ENCODE results near the gene TMEM132C. TPM values are rescaled to one million over a fixed set of nuclear protein-coding genes. Genes with fewer than 3 reads are reported as not detected.

Gene TMEM132C
- total RNA-seq, 6 experiments from 2014 or later, result not detected

- H3K9me3 Mint-ChIP-seq, result peaks cover 56% of the 10 kb centered on the region
- H3K4me1 Mint-ChIP-seq (ENCODE audit: low read depth), result no peaks in the 10 kb centered on the region
- DNase-seq, result no peak
- TF ChIP-seq CTCF (IDR thresholded peaks at IDR 0.05), result no peak
- peaks cover 4% of the 10 kb centered on the region; the same call in 1 of the 2 replicates for H3K27me3 Mint-ChIP-seq (ENCODE audit: insufficient read depth)
- no peak overlapping the region for H3K27ac Mint-ChIP-seq
- peaks cover 8% of the 10 kb centered on the region; the same call in 1 of the 2 replicates for H3K36me3 Mint-ChIP-seq (ENCODE audit: low read depth)
- H3K4me3 Mint-ChIP-seq, result no peak overlapping the region
Measured at GRCh38 chr12:128513831-128514230, 246.9 kb downstream of the TMEM132C start.

DNA sequence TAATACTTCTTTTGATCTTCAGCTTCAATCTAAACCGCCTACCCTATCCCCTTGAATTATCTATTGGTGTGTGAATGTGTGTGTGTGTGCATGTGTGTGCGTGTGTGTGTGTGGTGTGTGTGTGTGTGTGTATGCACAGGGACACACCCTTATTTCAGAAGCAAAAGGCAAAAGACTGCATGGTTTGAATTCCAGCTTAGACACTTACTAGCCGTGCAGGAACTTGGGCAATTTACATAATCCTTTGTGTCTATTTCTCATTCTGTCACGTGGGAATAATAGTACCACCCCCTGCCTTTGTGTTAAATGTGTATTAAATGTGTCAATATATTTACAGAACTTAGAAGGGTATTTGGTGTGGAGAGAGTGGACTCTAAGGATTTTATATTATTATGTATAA lies 251.7 kb downstream of the TMEM132C start:
- H3K4me3 Mint-ChIP-seq, result no peak overlapping the region
- DNase-seq, result no peak
- no peaks in the 10 kb centered on the region for H3K4me1 Mint-ChIP-seq (ENCODE audit: low read depth)
- TF ChIP-seq CTCF (IDR thresholded peaks at IDR 0.05), result no peak
- peaks cover 36% of the 10 kb centered on the region for H3K9me3 Mint-ChIP-seq
- H3K36me3 Mint-ChIP-seq (ENCODE audit: low read depth), result peaks cover 4% of the 10 kb centered on the region; the same call in 1 of the 2 replicates
- no peak overlapping the region for H3K27ac Mint-ChIP-seq
- H3K27me3 Mint-ChIP-seq (ENCODE audit: insufficient read depth), result no peaks in the 10 kb centered on the region

GRCh38 chr12:128519426-128519825 lies 252.5 kb downstream of the TMEM132C start:
- Mint-ChIP-seq H3K36me3 (ENCODE audit: low read depth) (peaks cover 4% of the 10 kb centered on the region; the same call in 1 of the 2 replicates), H3K4me1 (ENCODE audit: low read depth) (no peaks in the 10 kb centered on the region), H3K27ac (no peak overlapping the region), H3K9me3 (peaks cover 41% of the 10 kb centered on the region), H3K4me3 (no peak overlapping the region), H3K27me3 (ENCODE audit: insufficient read depth) (no peaks in the 10 kb centered on the region)
- no peak for TF ChIP-seq CTCF (IDR thresholded peaks at IDR 0.05)
- DNase-seq, result no peak

GRCh38 chr12:128521981-128522380 lies 255.0 kb downstream of the TMEM132C start:
- no peak for DNase-seq
- Mint-ChIP-seq H3K27ac (no peak overlapping the region), H3K27me3 (ENCODE audit: insufficient read depth) (no peaks in the 10 kb centered on the region; the same call in 1 of the 2 replicates), H3K4me1 (ENCODE audit: low read depth) (no peaks in the 10 kb centered on the region), H3K4me3 (no peak overlapping the region), H3K9me3 (peaks cover 51% of the 10 kb centered on the region), H3K36me3 (ENCODE audit: low read depth) (peaks cover 8% of the 10 kb centered on the region)
- no peak for TF ChIP-seq CTCF (IDR thresholded peaks at IDR 0.05)

DNA sequence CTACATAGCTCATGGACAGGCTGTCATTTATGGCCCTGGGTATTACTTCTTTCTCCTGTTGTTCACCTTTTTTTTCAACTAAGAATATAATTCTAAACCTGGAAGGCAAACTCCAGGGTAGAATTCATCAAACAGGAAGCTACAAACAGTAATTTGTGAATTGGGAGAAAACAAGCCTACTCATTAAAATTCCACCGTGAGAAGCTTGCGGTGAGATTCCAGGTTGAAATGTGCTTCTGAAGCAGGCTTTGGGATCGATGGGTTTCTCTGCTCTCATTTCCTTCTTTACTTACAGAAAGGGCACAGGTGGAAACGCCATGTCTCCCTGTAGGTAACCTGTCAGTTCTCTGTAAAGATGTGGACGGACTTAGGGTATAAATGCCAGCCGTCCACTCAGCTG lies 257.5 kb downstream of the TMEM132C start:
- Mint-ChIP-seq H3K36me3 (ENCODE audit: low read depth) (peaks cover 9% of the 10 kb centered on the region), H3K9me3 (peaks cover 63% of the 10 kb centered on the region), H3K27ac (no peak overlapping the region), H3K4me1 (ENCODE audit: low read depth) (no peaks in the 10 kb centered on the region), H3K4me3 (no peak overlapping the region), H3K27me3 (ENCODE audit: insufficient read depth) (no peaks in the 10 kb centered on the region; the same call in 1 of the 2 replicates)
- no peak for DNase-seq
- no peak for TF ChIP-seq CTCF (IDR thresholded peaks at IDR 0.05)

DNA sequence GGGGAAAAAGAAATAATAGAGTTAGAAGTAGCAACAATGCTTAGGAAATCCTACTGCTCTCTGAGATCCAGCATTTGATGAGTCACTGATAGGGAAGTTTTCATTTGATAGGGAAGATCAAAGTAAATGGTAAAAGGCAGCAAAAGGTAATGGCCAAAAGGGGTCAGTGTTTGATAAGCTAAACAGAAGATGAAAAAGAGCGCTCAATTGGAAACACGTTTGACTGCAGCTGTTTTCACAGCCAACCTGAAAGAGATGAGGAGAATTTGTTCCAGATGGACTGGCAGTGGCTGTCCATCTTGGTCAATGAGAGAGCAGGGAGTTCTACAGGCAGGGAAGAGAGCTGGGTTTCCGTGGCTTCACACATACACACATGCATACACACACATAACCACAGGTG lies 264.2 kb downstream of the TMEM132C start:
- Mint-ChIP-seq H3K4me3 (no peak overlapping the region), H3K27ac (no peak overlapping the region), H3K4me1 (ENCODE audit: low read depth) (no peaks in the 10 kb centered on the region), H3K9me3 (peaks cover 81% of the 10 kb centered on the region), H3K27me3 (ENCODE audit: insufficient read depth) (no peaks in the 10 kb centered on the region; the same call in 1 of the 2 replicates), H3K36me3 (ENCODE audit: low read depth) (peaks cover 9% of the 10 kb centered on the region)
- no peak for DNase-seq
- no peak for TF ChIP-seq CTCF (IDR thresholded peaks at IDR 0.05)

Data from HFFc6 (cell line).